ENCODE data around the gene HNF1B. TPM values are rescaled to one million over a fixed set of nuclear protein-coding genes. Genes with fewer than 3 reads are reported as not detected.

The HNF1B gene
- total RNA-seq, 3 donors from 2014 or later = 0.33 TPM; not detected in 2

DNA sequence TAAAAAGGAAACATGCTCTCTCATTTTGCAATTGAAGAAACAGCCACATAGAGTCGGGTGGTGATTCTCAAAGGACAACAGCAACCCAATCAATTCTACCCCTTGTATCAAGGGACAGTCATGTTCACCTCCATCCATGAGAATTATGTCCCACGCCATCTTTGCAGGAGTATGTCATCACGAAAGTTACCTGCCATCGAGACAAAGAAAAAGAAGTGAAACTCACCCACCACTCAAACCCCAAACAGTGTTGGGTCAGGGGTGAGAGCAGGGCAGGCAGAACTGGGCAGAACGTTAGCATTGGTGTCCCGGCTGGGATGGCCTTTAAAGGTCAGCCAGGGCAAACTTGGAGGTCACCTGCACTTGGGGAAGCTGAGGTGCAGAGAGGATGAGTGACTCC is 24.2 kb upstream of the HNF1B start:
- intact Hi-C loops (cut with DNase I; ENCODE audit: low total_unique reads) = no loop called here

DNA sequence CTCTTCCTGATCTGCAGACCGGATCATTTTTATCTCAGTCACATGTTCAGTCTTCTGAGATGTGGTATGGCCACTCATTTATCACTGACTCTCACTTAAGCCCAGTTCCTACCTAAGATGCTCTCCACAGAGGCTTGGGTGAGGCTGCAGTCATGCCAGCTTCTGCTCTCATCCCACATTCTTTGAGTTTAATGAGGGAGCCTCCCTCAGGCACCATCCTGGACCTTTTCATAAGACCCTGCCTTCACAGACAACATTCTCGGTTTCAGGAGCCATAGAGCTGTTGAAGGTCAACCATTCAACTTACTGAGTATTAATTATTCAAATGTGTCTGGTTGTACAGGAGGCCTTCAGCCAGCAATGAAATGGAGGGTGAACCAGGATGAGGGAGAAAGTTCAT is 23.6 kb upstream of the HNF1B start:
- Histone ChIP-seq H3K36me3 (no peaks in the 10 kb centered on the region), H3K27me3 (peaks cover 0 to 5% of the 10 kb centered on the region in 2 donors), H3K4me3 (no peak overlapping the region), H3K9me3 (peaks cover 0 to 7% of the 10 kb centered on the region in 2 donors), H3K27ac (no peak overlapping the region), H3K4me1 (no peaks in the 10 kb centered on the region)
- TF ChIP-seq POLR2A (IDR thresholded peaks at IDR 0.05) (no peak), POLR2AphosphoS5 (IDR thresholded peaks at IDR 0.05) (no peak)
- TF ChIP-seq, protein P1, sequence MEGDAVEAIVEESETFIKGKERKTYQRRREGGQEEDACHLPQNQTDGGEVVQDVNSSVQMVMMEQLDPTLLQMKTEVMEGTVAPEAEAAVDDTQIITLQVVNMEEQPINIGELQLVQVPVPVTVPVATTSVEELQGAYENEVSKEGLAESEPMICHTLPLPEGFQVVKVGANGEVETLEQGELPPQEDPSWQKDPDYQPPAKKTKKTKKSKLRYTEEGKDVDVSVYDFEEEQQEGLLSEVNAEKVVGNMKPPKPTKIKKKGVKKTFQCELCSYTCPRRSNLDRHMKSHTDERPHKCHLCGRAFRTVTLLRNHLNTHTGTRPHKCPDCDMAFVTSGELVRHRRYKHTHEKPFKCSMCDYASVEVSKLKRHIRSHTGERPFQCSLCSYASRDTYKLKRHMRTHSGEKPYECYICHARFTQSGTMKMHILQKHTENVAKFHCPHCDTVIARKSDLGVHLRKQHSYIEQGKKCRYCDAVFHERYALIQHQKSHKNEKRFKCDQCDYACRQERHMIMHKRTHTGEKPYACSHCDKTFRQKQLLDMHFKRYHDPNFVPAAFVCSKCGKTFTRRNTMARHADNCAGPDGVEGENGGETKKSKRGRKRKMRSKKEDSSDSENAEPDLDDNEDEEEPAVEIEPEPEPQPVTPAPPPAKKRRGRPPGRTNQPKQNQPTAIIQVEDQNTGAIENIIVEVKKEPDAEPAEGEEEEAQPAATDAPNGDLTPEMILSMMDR (IDR thresholded peaks at IDR 0.05) = no peak
- DNase-seq (ENCODE audit: low spot score in 2 of 2) = no peak
- intact Hi-C loops (cut with DNase I; ENCODE audit: low total_unique reads) = no loop called here

More for the DNA sequence above, 24.2 kb upstream of the HNF1B start:
- H3K36me3 ChIP-seq = no peaks in the 10 kb centered on the region
- TF ChIP-seq, protein P1 (IDR thresholded peaks at IDR 0.05) = no peak
- TF ChIP-seq POLR2A (IDR thresholded peaks at IDR 0.05) (no peak), POLR2AphosphoS5 (IDR thresholded peaks at IDR 0.05) (no peak)
- H3K4me3 ChIP-seq = no peak overlapping the region
- H3K9me3 ChIP-seq = peaks cover 0 to 7% of the 10 kb centered on the region in 2 donors
- no peaks in the 10 kb centered on the region for H3K4me1 ChIP-seq
- no peak for DNase-seq (ENCODE audit: low spot score in 2 of 2)
- H3K27me3 ChIP-seq = peaks cover 0 to 5% of the 10 kb centered on the region in 2 donors
- H3K27ac ChIP-seq = no peak overlapping the region

DNA sequence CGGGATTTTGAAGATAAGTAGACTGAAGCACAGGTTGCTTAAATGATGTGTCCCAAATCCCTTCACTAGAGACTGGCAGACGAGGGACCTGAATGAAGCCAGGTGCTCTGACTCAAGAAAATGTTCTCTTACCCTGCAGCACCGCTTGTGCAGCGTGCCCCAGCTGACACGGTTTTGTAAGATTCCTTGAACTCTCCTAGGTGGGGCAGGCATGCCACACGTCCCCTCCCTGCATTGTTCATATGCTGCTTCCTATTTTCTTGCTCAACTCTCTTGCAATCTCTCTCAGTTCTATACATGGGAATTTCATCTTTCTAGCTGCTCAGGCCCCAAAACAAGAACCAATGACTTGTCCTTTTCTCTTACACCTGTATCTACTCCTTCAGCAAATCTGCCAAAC is 22.1 kb upstream of the HNF1B start:
- no peak overlapping the region for H3K27ac ChIP-seq
- H3K36me3 ChIP-seq = no peaks in the 10 kb centered on the region
- H3K9me3 ChIP-seq = peaks cover 0 to 7% of the 10 kb centered on the region in 2 donors
- peaks cover 0 to 13% of the 10 kb centered on the region in 2 donors for H3K27me3 ChIP-seq
- TF ChIP-seq, protein P1 (IDR thresholded peaks at IDR 0.05) = no peak
- TF ChIP-seq POLR2A (IDR thresholded peaks at IDR 0.05) = no peak
- no peak for TF ChIP-seq POLR2AphosphoS5 (IDR thresholded peaks at IDR 0.05)
- no peak overlapping the region for H3K4me3 ChIP-seq
- no peaks in the 10 kb centered on the region for H3K4me1 ChIP-seq
- no peak for DNase-seq (ENCODE audit: low spot score in 2 of 2)
- intact Hi-C loops (cut with DNase I; ENCODE audit: low total_unique reads) = no loop called here

DNA sequence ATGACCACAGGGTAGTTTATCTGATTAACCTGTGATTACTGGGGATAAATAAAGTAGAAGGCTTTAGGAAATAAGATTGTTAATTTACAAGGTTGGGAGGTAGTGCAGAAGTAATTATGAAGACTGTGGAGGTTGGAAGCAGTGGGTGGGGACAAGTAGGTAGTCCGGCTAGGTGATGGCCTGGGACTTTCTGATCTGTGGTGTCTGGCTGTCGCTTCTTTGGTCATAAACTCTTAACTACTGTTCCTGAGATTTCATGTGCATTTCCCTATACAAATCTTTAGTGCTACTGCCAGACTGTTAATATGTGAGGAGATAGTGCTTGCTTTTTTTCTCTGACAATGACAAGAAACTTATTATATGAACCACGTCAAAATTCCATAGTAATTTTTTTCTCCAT is 19.5 kb upstream of the HNF1B start:
- TF ChIP-seq, protein P1 (IDR thresholded peaks at IDR 0.05) = no peak
- TF ChIP-seq POLR2AphosphoS5 (IDR thresholded peaks at IDR 0.05) = no peak
- TF ChIP-seq POLR2A (IDR thresholded peaks at IDR 0.05) = no peak
- H3K27ac ChIP-seq = no peak overlapping the region
- H3K9me3 ChIP-seq = peaks cover 0 to 7% of the 10 kb centered on the region in 2 donors
- peaks cover 0 to 27% of the 10 kb centered on the region in 2 donors for H3K27me3 ChIP-seq
- no peaks in the 10 kb centered on the region for H3K36me3 ChIP-seq
- no peak overlapping the region for H3K4me3 ChIP-seq
- DNase-seq (ENCODE audit: low spot score in 2 of 2) = no peak
- no peaks in the 10 kb centered on the region for H3K4me1 ChIP-seq
- intact Hi-C loops (cut with DNase I; ENCODE audit: low total_unique reads) = no loop called here

DNA sequence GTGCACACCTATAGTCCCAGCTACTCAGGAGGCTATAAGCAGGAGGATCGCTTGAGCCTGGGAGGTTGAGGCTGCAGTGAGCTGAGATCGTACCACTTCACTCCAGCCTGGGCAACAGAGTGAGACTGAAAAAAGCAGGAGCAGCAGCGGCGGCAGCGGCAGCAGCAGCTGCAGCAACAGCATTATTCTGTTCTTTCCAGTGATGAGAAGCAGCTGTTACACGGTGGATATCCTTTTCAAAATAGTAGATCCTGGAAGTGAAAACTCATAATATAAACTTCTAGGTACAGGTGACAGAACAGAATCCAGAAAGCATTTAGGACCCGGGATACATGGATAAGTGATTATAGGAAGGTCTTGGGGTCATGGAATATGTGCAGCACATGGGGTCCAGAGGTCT is 17.8 kb upstream of the HNF1B start:
- TF ChIP-seq, protein P1 (IDR thresholded peaks at IDR 0.05) = no peak
- no peak for TF ChIP-seq POLR2AphosphoS5 (IDR thresholded peaks at IDR 0.05)
- no peak for TF ChIP-seq POLR2A (IDR thresholded peaks at IDR 0.05)
- Histone ChIP-seq H3K4me1 (no peaks in the 10 kb centered on the region), H3K27ac (no peak overlapping the region), H3K9me3 (no peaks in the 10 kb centered on the region), H3K27me3 (peaks cover 0 to 30% of the 10 kb centered on the region in 2 donors), H3K36me3 (no peaks in the 10 kb centered on the region), H3K4me3 (no peak overlapping the region)
- intact Hi-C loops (cut with DNase I; ENCODE audit: low total_unique reads) = no loop called here
- no peak for DNase-seq (ENCODE audit: low spot score in 2 of 2)

Data from breast epithelium (tissue), 4 donors.